Measurements from ENCODE around the gene SCFD2.

The SCFD2 gene

GRCh38 chr4:52883183-52883621 lies 482.7 kb downstream of the SCFD2 start:
- DNase-seq (ENCODE audit: low spot score): no peak

GRCh38 chr4:52880994-52881393 lies 484.9 kb downstream of the SCFD2 start:
- no peak for DNase-seq (ENCODE audit: low spot score)

GRCh38 chr4:52879471-52879870 lies 486.4 kb downstream of the SCFD2 start:
- DNase-seq (ENCODE audit: low spot score): no peak

- no peak for DNase-seq (ENCODE audit: low spot score)
Observed at GRCh38 chr4:52877694-52878093, 488.2 kb downstream of the SCFD2 start.

- no peak for DNase-seq (ENCODE audit: low spot score)
Observed at GRCh38 chr4:52877036-52877435, 488.8 kb downstream of the SCFD2 start.

GRCh38 chr4:52876069-52876468 lies 489.8 kb downstream of the SCFD2 start:
- no peak for DNase-seq (ENCODE audit: low spot score)

GRCh38 chr4:52874948-52875347 lies 490.9 kb downstream of the SCFD2 start:
- DNase-seq (ENCODE audit: low spot score): no peak

- DNase-seq (ENCODE audit: low spot score): peak; percentile 55
Observed at GRCh38 chr4:52873861-52874343, 492.0 kb downstream of the SCFD2 start.

- DNase-seq (ENCODE audit: low spot score): no peak
Observed at GRCh38 chr4:52873191-52873590, 492.7 kb downstream of the SCFD2 start.

GRCh38 chr4:52870225-52870624 lies 495.6 kb downstream of the SCFD2 start:
- DNase-seq (ENCODE audit: low spot score): no peak

- no peak for DNase-seq (ENCODE audit: low spot score)
Observed at GRCh38 chr4:52869656-52870055, 496.2 kb downstream of the SCFD2 start.

GRCh38 chr4:52869196-52869595 lies 496.7 kb downstream of the SCFD2 start:
- no peak for DNase-seq (ENCODE audit: low spot score)

GRCh38 chr4:52868133-52868532 lies 497.7 kb downstream of the SCFD2 start:
- peak; percentile 59 for DNase-seq (ENCODE audit: low spot score)

- no peak for DNase-seq (ENCODE audit: low spot score)
Observed at GRCh38 chr4:52867163-52867562, 498.7 kb downstream of the SCFD2 start.

GRCh38 chr4:52866734-52867133 lies 499.1 kb downstream of the SCFD2 start:
- DNase-seq (ENCODE audit: low spot score): no peak

- DNase-seq (ENCODE audit: low spot score): no peak
Observed at GRCh38 chr4:52865300-52865699, 500.6 kb downstream of the SCFD2 start.

GRCh38 chr4:52864793-52865192 lies 501.1 kb downstream of the SCFD2 start:
- DNase-seq (ENCODE audit: low spot score): no peak

- DNase-seq (ENCODE audit: low spot score): no peak
Observed at GRCh38 chr4:52863324-52863723, 502.5 kb downstream of the SCFD2 start.

GRCh38 chr4:52862639-52863161 lies 503.2 kb downstream of the SCFD2 start:
- no peak for DNase-seq (ENCODE audit: low spot score)

GRCh38 chr4:52861879-52862616 lies 503.8 kb downstream of the SCFD2 start, which contains the start of gene RASL11B:
RASL11B (plus strand) TSS chr4:52862317; CDS start chr4:52862508, 191 bp downstream.
- peak; percentile 92 for DNase-seq (ENCODE audit: low spot score)

GRCh38 chr4:52861171-52861823 lies 504.6 kb downstream of the SCFD2 start:
- no peak for DNase-seq (ENCODE audit: low spot score)

GRCh38 chr4:52860361-52860760 lies 505.5 kb downstream of the SCFD2 start:
- no peak for DNase-seq (ENCODE audit: low spot score)

- no peak for DNase-seq (ENCODE audit: low spot score)
Observed at GRCh38 chr4:52856801-52857200, 509.1 kb downstream of the SCFD2 start.

Measured in ecto neural progenitor cell (in vitro differentiated cells).